SK-N-SH treated with all-trans-retinoic acid at 6 μM for 48 hours (cell line): Measurements from ENCODE around the gene MOK.

Experiments used
- ESRRG ChIP-seq: fragments of 250-450 bp; sonication (Bioruptor Pico); IDR thresholded peaks from 2 replicates; pipeline ENCODE4 v1.6.1; 2021; ENCODE audit warnings: mild to moderate bottlenecking
- PATZ1 ChIP-seq: fragments of 250-450 bp; sonication (Bioruptor Pico); IDR thresholded peaks from 2 replicates; pipeline ENCODE4 v1.8.0; 2020; ENCODE audit warnings: mild to moderate bottlenecking, moderate library complexity, borderline replicate concordance
- RARB ChIP-seq: fragments of 250-450 bp; sonication (Bioruptor Pico); IDR thresholded peaks from 2 replicates; pipeline ENCODE4 v1.8.0; 2021; ENCODE audit warnings: mild to moderate bottlenecking, moderate library complexity
- ZFP3 ChIP-seq: fragments of 250-450 bp; sonication (Bioruptor Pico); IDR thresholded peaks from 2 replicates; pipeline ENCODE4 v1.5.0; 2020; ENCODE audit warnings: mild to moderate bottlenecking, moderate library complexity

- TF ChIP-seq RARB, result no peak
- no peak for TF ChIP-seq ZFP3 (CRISPR knock-in tag)
- no peak for TF ChIP-seq PATZ1 (CRISPR knock-in tag)
- no peak for TF ChIP-seq ESRRG (CRISPR knock-in tag)
Measured at GRCh38 chr14:102229739-102230092, 75.2 kb downstream of the MOK start.
